ENCODE results near the gene GTF2E1.

The GTF2E1 gene

DNA sequence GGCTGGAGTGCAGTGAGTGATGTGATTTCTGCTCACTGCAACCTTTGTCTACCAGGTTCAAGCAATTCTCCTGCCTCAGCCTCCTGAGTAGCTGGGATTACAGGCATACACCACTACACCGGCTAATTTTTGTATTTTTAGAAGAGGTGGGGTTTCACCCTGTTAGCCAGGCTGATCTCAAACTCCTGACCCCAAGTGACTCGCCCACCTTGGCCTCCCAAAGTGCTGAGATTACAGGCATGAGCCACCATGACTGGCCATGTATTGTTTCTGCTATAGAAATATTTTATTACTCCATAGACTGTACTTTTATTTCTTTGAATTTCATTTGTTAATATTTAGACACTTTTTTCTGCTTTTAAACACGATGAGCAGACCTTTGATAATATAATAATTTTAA is 60.4 kb downstream of the GTF2E1 start:
- no peak for DNase-seq

DNA sequence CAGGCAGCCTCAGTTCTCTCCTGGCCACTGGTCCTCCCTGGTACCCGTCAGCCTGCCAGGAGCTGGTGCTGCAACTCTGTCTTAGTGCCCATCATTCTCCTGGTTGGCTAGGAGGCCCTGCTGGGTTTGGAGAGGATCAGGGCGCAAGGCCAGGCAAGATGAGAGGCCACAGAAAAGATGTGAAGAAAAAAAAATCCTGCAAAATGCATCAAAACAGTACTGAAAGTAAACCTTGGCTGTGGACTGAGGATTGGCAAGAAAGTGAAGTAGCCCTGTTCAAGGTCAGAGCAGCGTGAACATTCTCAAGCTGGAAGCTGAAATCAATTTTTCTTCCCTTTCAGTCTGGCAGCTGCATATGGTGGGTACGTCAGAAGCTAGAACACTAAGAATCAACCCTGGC is 74.2 kb downstream of the GTF2E1 start:
- DNase-seq = no peak

DNA sequence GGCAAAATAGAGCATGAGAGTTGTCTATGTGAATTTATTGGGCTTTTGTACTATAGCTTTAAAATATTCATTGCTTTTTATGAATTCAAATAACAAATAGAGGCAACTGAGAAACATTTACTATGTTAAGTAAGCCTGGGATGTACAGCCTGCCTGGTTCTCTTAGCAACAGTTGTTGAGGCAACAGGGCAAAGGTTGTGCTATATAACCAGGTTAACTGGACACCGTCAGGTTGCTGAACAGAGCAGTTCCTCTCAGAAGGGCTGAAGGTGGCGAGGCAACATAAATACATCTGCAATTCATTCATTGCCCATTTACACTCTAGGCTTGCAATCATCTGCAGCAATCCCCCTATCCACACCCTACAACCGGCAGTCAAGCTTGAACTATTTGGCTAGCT is 78.2 kb downstream of the GTF2E1 start:
- DNase-seq = no peak

DNA sequence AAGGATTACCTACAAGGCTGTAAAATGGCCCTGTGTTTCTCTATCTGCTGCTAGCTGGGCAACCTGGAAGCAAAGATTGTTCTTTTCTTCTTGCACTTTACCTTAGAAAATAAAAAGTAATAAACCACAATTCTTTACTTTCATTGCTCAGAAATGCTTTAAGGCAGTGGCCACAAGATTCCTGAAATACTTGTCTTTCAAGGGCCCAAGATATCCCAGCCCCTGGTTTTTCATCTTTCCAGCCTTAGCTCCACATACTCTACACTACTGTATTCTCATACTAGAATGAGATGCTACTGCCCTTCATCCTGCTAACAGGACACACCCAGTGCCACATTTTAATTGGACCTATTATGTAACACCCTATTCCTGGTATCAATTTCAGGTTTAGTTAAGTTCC is 78.9 kb downstream of the GTF2E1 start:
- no peak for DNase-seq

DNA sequence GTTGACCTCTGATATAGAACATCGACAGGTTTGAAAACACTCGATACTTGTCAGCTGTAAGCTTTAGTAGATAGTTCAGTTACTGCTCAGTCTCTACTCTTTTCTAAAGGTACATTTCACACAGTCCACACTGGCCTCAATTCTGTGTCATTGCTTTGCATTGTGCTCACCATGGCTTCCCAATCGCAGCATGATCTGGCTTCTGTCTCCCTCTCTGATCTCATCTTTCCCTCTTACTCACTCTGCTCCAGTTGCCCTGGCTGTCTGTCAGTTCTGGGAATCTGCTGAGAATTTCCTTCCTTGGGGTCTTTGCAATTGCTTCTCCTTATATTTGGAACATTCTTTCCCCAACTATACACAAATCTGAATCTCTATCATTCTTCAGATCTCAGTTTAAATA is 80.6 kb downstream of the GTF2E1 start:
- DNase-seq = no peak

DNA sequence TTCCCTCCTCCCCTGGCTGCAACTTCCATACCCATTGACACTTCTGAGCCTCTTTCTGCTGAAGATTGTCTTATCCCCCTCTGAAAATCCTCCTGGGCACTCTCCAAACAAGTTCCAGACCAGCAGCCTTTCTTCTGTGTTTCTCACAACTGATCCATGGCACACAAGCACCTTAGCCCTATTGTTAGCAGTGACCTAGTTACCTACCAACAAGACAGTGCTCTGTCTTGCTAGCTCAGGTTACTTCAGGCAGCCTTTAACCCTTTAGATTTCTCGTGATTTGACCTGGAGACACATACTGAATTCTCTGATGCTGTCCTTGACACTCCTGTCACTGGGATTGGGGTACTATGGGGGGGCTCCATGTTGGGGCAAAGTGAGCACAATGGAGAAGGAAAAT is 82.1 kb downstream of the GTF2E1 start:
- no peak for DNase-seq

DNA sequence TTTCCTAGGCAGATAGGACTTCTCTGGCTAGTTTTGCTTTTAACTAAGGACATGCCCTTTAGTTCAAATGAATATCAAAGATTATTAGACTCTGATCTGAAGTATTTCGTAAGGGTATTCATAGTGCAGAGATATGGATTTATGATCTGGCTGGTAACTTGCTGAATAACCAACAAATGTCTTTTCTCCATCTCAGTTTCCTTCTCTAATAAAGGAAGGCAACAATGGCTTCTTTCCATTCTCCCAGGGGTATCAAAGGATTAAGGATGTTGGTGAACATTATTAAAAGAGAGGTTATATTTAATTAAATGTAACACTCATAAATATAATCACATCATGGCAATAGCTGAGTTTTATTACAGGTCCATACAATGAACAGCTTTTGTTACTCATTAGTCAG is 86.3 kb downstream of the GTF2E1 start:
- DNase-seq = no peak

DNA sequence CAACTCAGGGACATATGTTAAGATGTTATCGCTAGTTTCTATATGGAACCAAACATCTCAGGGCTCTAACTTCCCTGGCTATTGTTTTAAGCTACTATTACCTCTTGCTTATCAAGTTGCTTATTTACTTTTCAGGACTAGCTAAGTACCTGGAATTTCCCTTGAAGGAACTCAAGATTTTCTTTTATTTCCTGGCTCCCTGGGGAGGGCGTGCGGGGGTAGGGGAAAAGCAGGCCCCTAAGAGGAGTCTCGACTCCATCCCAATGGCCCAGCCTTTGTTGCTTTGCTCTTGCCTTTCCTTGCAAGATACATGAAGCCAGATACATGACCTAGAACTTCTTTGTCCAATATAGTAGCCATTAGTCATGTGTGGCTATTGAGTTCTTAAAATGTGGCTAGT is 88.5 kb downstream of the GTF2E1 start:
- DNase-seq = no peak
